Measurements from ENCODE around the gene TMPRSS4.

TMPRSS4 gene

DNA sequence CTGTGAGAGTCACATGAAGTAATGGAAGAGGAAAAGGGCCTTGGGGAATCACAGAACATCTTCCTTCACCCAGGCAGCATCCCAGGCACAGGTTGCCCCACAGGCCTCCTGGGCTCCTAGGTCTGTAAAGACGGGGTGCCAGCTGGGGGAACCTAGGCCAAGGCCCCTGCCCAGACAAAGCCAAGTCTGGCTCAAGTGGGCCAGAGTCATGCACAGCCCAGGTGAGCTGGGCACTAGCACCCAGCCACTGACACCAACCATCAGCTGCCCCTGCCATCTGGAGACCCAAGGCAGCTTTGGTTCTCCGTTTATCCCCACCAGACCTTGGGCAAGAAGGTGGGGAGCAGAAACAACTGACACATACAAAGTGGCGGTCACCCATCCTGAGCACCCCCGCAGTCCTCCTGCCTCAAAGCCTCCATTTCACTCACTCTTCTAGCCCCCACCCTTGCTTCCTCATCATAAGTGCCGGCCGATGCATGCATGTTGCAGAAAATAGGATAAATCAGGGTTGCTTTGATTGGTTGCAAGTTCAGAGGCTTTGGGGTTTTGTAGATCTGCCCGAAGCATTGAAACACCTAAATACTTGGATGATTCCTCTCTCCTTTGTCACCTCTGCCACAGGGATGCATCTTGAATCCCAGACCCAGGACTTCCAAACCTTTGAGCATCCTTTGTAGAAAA, 26.5 kb upstream of the TMPRSS4 start:
- H3K27ac Mint-ChIP-seq: peak overlapping the region; percentile 88 to 95
- DNase-seq (no peak), ATAC-seq (replicated peaks) (no peak)
- H3K4me1 Mint-ChIP-seq (ENCODE audit: low read depth in 2 of 2): peaks cover 62 to 73% of the 10 kb centered on the region in 2 donors
- H3K9me3 Mint-ChIP-seq: no peaks in the 10 kb centered on the region
- peak overlapping the region; percentile 63 to 76 for H3K4me3 Mint-ChIP-seq
- peaks cover 8% of the 10 kb centered on the region for H3K36me3 Mint-ChIP-seq (ENCODE audit: insufficient read depth)
- H3K27me3 Mint-ChIP-seq: no peaks in the 10 kb centered on the region

GRCh38 chr11:118051136-118051610, 25.7 kb upstream of the TMPRSS4 start:
- no peak for ATAC-seq (replicated peaks)
- Mint-ChIP-seq H3K9me3 (no peaks in the 10 kb centered on the region), H3K27me3 (peaks cover 0 to 5% of the 10 kb centered on the region in 2 donors), H3K4me1 (ENCODE audit: low read depth in 2 of 2) (peaks cover 54 to 65% of the 10 kb centered on the region in 2 donors), H3K27ac (peak overlapping the region; percentile 88 to 95), H3K4me3 (peak overlapping the region; percentile 63 to 76), H3K36me3 (ENCODE audit: insufficient read depth) (peaks cover 8% of the 10 kb centered on the region)
- DNase-seq: no peak

- Mint-ChIP-seq H3K27me3 (peaks cover 2 to 12% of the 10 kb centered on the region in 2 donors), H3K27ac (peak overlapping the region; percentile 88 to 95), H3K4me3 (peak overlapping the region; percentile 63 to 76), H3K9me3 (no peaks in the 10 kb centered on the region), H3K4me1 (ENCODE audit: low read depth in 2 of 2) (peaks cover 50 to 58% of the 10 kb centered on the region in 2 donors), H3K36me3 (ENCODE audit: insufficient read depth) (peaks cover 8% of the 10 kb centered on the region)
- peak; percentile 70 to 73 (median 73) for DNase-seq
- ATAC-seq (replicated peaks): peak; percentile 93
Measured at GRCh38 chr11:118051611-118052461, 25.0 kb upstream of the TMPRSS4 start.

DNA sequence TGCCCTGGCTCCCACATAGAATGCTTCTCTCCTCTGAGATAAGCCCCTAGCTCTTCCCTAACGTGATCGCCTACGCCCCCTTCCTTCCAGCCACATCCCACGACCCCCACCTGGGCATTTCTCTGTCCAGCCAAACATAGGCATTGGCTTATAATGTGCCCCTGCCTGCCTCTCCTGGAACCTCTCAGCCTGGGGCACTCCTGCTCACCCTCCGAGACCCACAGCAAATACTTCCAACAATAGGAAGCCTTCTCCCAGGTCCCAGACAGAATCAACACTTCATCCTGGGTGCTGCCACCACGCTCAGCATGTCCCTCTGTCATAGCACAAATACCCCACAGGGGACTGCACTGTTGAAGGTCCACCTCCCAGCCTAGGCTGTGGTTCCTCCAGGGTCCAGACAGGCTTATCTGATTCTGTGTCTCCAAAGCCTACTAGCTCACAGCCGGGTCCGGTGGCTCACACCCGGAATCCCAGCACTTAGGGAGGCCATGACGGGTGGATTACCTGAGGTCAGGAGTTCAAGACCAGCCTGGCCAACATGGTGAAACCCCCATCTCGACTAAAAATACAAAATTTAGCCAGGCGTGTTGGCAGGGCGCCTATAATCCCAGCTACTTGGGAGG, 24.2 kb upstream of the TMPRSS4 start:
- H3K27me3 Mint-ChIP-seq: peaks cover 10 to 19% of the 10 kb centered on the region in 2 donors
- H3K27ac Mint-ChIP-seq: peak overlapping the region; percentile 88 to 95
- H3K9me3 Mint-ChIP-seq: no peaks in the 10 kb centered on the region
- H3K4me1 Mint-ChIP-seq (ENCODE audit: low read depth in 2 of 2): peaks cover 46 to 57% of the 10 kb centered on the region in 2 donors
- peak overlapping the region; percentile 63 to 76 for H3K4me3 Mint-ChIP-seq
- no peak for ATAC-seq (replicated peaks)
- DNase-seq: no peak
- H3K36me3 Mint-ChIP-seq (ENCODE audit: insufficient read depth): peaks cover 7% of the 10 kb centered on the region

- Mint-ChIP-seq H3K9me3 (no peaks in the 10 kb centered on the region), H3K36me3 (ENCODE audit: insufficient read depth) (peaks cover 4% of the 10 kb centered on the region), H3K4me3 (no peak overlapping the region), H3K27me3 (peaks cover 10 to 19% of the 10 kb centered on the region in 2 donors), H3K27ac (no peak overlapping the region), H3K4me1 (ENCODE audit: low read depth in 2 of 2) (peaks cover 35 to 43% of the 10 kb centered on the region in 2 donors)
- ATAC-seq (replicated peaks): no peak
- no peak for DNase-seq
Measured at GRCh38 chr11:118054712-118055640, 21.9 kb upstream of the TMPRSS4 start.

- Mint-ChIP-seq H3K4me1 (ENCODE audit: low read depth in 2 of 2) (peaks cover 28 to 33% of the 10 kb centered on the region in 2 donors), H3K27me3 (peaks cover 10 to 19% of the 10 kb centered on the region in 2 donors), H3K4me3 (no peak overlapping the region), H3K27ac (peak overlapping the region in 1 of 2 donors; percentile 26), H3K9me3 (no peaks in the 10 kb centered on the region), H3K36me3 (ENCODE audit: insufficient read depth) (peaks cover 4% of the 10 kb centered on the region)
- no peak for DNase-seq
- ATAC-seq (replicated peaks): no peak
Measured at GRCh38 chr11:118055966-118056365, 20.9 kb upstream of the TMPRSS4 start.

- H3K27me3 Mint-ChIP-seq: peaks cover 10 to 19% of the 10 kb centered on the region in 2 donors
- no peak for DNase-seq
- H3K9me3 Mint-ChIP-seq: no peaks in the 10 kb centered on the region
- H3K4me3 Mint-ChIP-seq: no peak overlapping the region
- H3K27ac Mint-ChIP-seq: peak overlapping the region in 1 of 2 donors; percentile 26
- ATAC-seq (replicated peaks): no peak
- peaks cover 4% of the 10 kb centered on the region for H3K36me3 Mint-ChIP-seq (ENCODE audit: insufficient read depth)
- H3K4me1 Mint-ChIP-seq (ENCODE audit: low read depth in 2 of 2): peaks cover 21 to 25% of the 10 kb centered on the region in 2 donors
Measured at GRCh38 chr11:118056806-118057205, 20.1 kb upstream of the TMPRSS4 start.

DNA sequence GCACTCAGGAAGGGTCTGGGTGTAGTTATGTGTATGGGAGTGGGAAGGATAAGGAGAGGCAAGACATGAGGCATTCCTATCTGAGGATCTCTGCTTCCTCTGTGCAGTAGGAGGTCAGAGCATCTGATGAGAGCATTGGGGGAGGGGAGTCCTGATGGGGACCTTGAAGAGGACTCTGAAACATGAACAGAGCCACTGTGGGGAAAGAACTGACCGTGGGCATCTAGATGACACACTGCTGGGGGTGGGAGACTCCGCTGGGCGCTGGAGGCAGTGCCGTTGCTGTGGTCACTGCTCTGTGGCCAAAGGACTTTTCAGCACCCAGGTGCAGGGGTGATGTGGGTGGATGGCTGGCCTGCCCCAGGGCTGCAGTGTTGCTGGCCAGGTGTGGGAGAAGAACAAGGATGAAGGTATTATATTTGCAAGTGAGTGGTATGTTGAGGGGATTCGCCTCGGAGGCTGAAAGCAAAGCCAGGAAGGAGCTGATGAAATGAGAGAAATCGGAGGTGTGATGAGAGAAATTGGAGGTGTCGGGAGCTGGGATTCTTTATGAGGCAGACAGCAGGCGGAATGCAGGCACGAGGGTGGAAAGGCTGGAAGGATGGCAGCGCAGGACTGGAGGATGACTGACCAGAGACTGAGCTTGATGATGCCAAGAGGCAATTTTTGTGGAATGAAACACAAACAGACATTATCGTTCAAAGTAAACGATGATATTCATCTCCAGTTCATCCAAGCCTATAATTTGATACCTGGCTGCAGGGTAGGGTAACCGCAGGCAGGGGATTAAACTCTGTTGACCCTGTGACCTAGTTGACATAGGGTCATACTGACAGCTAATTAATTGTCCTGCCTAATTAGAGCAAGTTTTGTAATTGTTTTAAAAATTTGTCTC, 19.4 kb upstream of the TMPRSS4 start:
- Mint-ChIP-seq H3K4me1 (ENCODE audit: low read depth in 2 of 2) (peaks cover 15 to 18% of the 10 kb centered on the region in 2 donors), H3K9me3 (no peaks in the 10 kb centered on the region), H3K4me3 (no peak overlapping the region), H3K27ac (peak overlapping the region in 1 of 2 donors; percentile 26), H3K36me3 (ENCODE audit: insufficient read depth) (peaks cover 4% of the 10 kb centered on the region), H3K27me3 (peaks cover 10 to 19% of the 10 kb centered on the region in 2 donors)
- no peak for ATAC-seq (replicated peaks)
- no peak for DNase-seq

DNA sequence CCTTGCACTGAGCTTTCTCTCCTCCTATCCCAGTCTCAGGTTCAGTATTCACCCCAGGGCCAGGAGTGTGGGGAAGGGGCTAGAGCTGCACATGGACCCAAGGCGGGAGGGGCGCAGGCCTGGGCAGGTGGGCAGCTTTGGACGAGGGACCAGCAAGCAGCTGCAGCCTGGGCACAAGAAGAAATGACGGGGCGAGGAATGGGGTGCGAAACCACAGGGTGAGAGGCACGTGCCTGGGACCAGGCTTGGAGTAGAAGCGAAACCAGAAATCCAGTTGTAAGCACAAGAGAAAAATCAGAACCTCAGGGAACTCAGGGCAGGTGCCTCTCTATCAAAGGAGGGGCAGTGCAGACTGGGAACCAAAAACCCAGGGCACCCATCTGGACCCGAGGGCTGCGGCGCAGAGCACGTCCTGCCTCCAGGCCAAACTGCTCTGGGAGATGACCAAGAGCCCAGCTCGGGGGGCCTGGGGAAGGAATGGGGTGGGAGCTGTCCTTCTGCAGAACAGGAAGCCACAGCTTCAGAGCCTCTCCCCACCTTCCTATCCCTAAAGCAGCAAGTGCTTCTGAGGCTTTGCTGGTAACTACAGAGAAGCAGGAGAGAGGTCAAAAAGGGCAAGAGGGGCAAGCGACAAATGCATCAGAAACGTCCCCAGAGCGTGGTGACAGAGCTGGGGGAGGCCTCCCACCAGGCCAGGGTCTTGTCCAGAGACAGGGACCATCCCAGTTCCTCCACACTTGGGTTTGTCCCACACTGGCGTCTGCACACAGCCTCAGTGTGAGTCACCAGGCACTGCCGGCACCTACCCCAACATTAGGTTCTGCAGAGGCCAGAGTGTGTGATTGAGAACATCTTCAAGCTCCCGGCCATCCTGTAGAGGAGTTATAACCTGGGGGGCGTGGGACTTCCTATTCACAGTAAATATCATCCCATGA, 18.3 kb upstream of the TMPRSS4 start:
- Mint-ChIP-seq H3K4me1 (ENCODE audit: low read depth in 2 of 2) (peaks cover 8 to 9% of the 10 kb centered on the region in 2 donors), H3K27ac (peak overlapping the region in 1 of 2 donors; percentile 63), H3K27me3 (peaks cover 10 to 19% of the 10 kb centered on the region in 2 donors), H3K9me3 (no peaks in the 10 kb centered on the region), H3K36me3 (ENCODE audit: insufficient read depth) (no peaks in the 10 kb centered on the region), H3K4me3 (peak overlapping the region in 1 of 2 donors; percentile 21)
- DNase-seq (no peak), ATAC-seq (replicated peaks) (no peak)

DNA sequence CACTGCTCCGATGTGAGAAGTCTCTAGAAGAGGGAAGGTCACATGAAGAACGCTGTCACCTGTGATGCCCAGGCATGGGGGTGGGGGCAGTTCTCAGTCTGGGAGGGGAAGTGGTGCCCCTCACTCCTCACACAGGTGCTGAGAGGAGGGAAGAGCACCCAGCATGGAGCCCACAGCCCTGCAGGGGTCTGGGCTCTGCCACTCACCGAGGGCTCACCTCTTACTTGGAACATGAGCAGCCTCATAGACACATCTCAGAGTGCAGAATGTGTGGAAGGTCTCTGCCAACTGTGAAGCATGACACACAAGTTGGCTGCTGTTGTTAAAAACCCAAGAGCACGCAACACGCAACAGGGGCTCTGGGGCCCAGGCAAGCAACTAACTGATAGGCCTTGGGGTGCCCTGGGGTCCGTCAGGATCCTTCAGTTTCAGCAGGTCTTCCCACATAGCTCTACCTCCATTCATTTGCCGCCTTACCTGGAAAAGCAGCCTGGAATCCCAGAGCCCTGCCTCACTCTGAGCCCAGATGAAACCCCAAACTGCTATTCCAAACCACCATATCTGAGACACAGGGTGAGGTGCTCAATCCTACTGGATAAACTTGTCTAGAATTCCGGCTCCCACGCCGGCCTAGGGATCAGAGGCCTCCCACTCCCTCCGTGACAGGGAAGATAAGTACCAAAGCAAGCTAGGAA, 17.5 kb upstream of the TMPRSS4 start:
- no peak overlapping the region for H3K27ac Mint-ChIP-seq
- DNase-seq (no peak), ATAC-seq (replicated peaks) (no peak)
- no peak overlapping the region for H3K4me3 Mint-ChIP-seq
- peaks cover 10 to 19% of the 10 kb centered on the region in 2 donors for H3K27me3 Mint-ChIP-seq
- H3K36me3 Mint-ChIP-seq (ENCODE audit: insufficient read depth): no peaks in the 10 kb centered on the region
- H3K4me1 Mint-ChIP-seq (ENCODE audit: low read depth in 2 of 2): peaks cover 8 to 9% of the 10 kb centered on the region in 2 donors
- H3K9me3 Mint-ChIP-seq: no peaks in the 10 kb centered on the region
